Endothelial cell of umbilical vein (primary cell): Measurements from ENCODE around the gene OLFM1. TPM values are rescaled to one million over a fixed set of nuclear protein-coding genes. Genes with fewer than 3 reads are reported as not detected.

Source experiments
- BruUV-seq: library from RNA; stranded (reverse); fragments of 400-500 nt; replicated peaks from 2 replicates; lab custom pipeline; 2021; lab: Mats Ljungman, UMichigan
- CTCF ChIA-PET: fragments of 300-600, 350-600 bp; sonication (Branson Sonifier 250); formaldehyde crosslinking; loops from one replicate; lab custom pipeline; 2021; ENCODE audit warnings: antibody characterized with exemption, inconsistent platforms; lab: Charles Lee
- POLR2A ChIA-PET: fragments of 300-600, 350-600 bp; sonication (Branson Sonifier 250); formaldehyde crosslinking; loops from one replicate; lab custom pipeline; 2021; ENCODE audit warnings: antibody characterized with exemption, inconsistent platforms; lab: Charles Lee
- DNase-seq: peaks from one replicate; pipeline ENCODE4 v3.0.0-alpha.2; 2011; ENCODE audit warnings: low read depth, low spot score
- FAIRE-seq: peaks from 2 replicates; lab custom pipeline; 2011; peaks lifted over from hg19 to GRCh38; lab: Jason Lieb, UNC
- H2AFZ ChIP-seq: 2 replicates; pipeline ENCODE4 v1.6.0; 2012; ENCODE audit warnings: low read depth, low read length, control low read depth, inconsistent platforms
- H3K27ac ChIP-seq: 2 replicates; pipeline ENCODE4 v1.5.1; 2011; ENCODE audit warnings: low read depth, mild to moderate bottlenecking, control low read depth, low read length, moderate library complexity; ENCODE audit not compliant: insufficient read depth
- H3K27me3 ChIP-seq, 2 experiments: 2 replicates each; pipeline versions ENCODE4 v1.6.0 to v1.6.1; 2011; ENCODE audit warnings: low read length in 2 of 2, mixed read lengths in 1 of 2; ENCODE audit not compliant: control insufficient read depth in 2 of 2, insufficient read depth in 2 of 2
- H3K36me3 ChIP-seq, 2 experiments: 2 replicates in 1 of 2; 3 replicates in 1 of 2; pipeline ENCODE4 v1.5.1; 2011; ENCODE audit warnings: low read length in 2 of 2, mild to moderate bottlenecking in 1 of 2, moderate library complexity in 1 of 2; ENCODE audit not compliant: control insufficient read depth in 2 of 2, insufficient read depth in 2 of 2; ENCODE audit errors: extremely low read depth in 1 of 2
- H3K4me1 ChIP-seq: 3 replicates; pipeline ENCODE4 v1.5.1; 2011; ENCODE audit warnings: mild to moderate bottlenecking, low read length; ENCODE audit not compliant: control insufficient read depth, insufficient read depth; ENCODE audit errors: extremely low read depth
- H3K4me2 ChIP-seq: 2 replicates; pipeline ENCODE4 v1.6.1; 2011; ENCODE audit warnings: low read length, control low read depth, mixed read lengths; ENCODE audit not compliant: insufficient read depth
- H3K4me3 ChIP-seq, 3 experiments: fragments of 200-600 bp in 1 of 3; sonication (generic), shearing (Covaris generic) in 1 of 3; replicated peaks in 1 of 3; 2 replicates each; pipeline ENCODE4 v1.5.1; 2011 to 2016; ENCODE audit warnings: control low read depth in 3 of 3, low read length in 3 of 3, mild to moderate bottlenecking in 2 of 3, inconsistent platforms in 1 of 3, low read depth in 1 of 3, moderate library complexity in 1 of 3; ENCODE audit not compliant: insufficient read depth in 1 of 3
- H3K79me2 ChIP-seq: 2 replicates; pipeline ENCODE4 v1.6.0; 2012; ENCODE audit warnings: low read length, inconsistent platforms; ENCODE audit not compliant: control insufficient read depth, insufficient read depth
- H3K9ac ChIP-seq: replicated peaks from 2 replicates; pipeline ENCODE3; 2011; ENCODE audit warnings: low read length, control low read depth; ENCODE audit not compliant: insufficient read depth; ENCODE audit errors: extremely low read depth
- H3K9me1 ChIP-seq: replicated peaks from 3 replicates; pipeline ENCODE4 v1.6.0; 2011; ENCODE audit warnings: mild to moderate bottlenecking, low read length; ENCODE audit not compliant: control insufficient read depth, insufficient read depth; ENCODE audit errors: extremely low read depth
- H3K9me3 ChIP-seq: replicated peaks from 2 replicates; pipeline ENCODE4 v1.5.1; 2012; ENCODE audit warnings: low read length, inconsistent platforms; ENCODE audit not compliant: control insufficient read depth, insufficient read depth
- H4K20me1 ChIP-seq: replicated peaks from 2 replicates; pipeline ENCODE3; 2011; ENCODE audit warnings: mild to moderate bottlenecking, low read length; ENCODE audit not compliant: control insufficient read depth, insufficient read depth; ENCODE audit errors: extremely low read depth
- CTCF ChIP-seq, 2 donors: IDR thresholded peaks; 1 replicate in 1 of 2; 2 replicates in 1 of 2; pipeline ENCODE4 v1.5.1; 2011; ENCODE audit warnings: low read length in 2 of 2, mild to moderate bottlenecking in 2 of 2, moderate library complexity in 2 of 2, control low read depth in 1 of 2, inconsistent platforms in 1 of 2, low read depth in 1 of 2; ENCODE audit not compliant: insufficient read depth in 1 of 2; ENCODE audit errors: extremely low read depth in 1 of 2
- EZH2 ChIP-seq: IDR thresholded peaks from 2 replicates; pipeline ENCODE4 v1.6.1; 2012; ENCODE audit warnings: borderline replicate concordance, low read depth, mild to moderate bottlenecking, moderate library complexity, low read length, inconsistent platforms; ENCODE audit not compliant: severe bottlenecking
- FOS ChIP-seq: IDR thresholded peaks from 2 replicates; pipeline ENCODE4 v1.6.1; 2011; ENCODE audit warnings: mild to moderate bottlenecking, low read length, moderate library complexity, borderline replicate concordance; ENCODE audit not compliant: insufficient read depth
- GATA2 ChIP-seq: IDR thresholded peaks from 2 replicates; pipeline ENCODE4 v1.7.0; 2011; ENCODE audit warnings: low read depth, mild to moderate bottlenecking, moderate library complexity, mixed read lengths, low read length; ENCODE audit not compliant: insufficient read length, insufficient read depth
- JUN ChIP-seq: IDR thresholded peaks from 2 replicates; pipeline ENCODE4 v1.6.1; 2011; ENCODE audit warnings: borderline replicate concordance, low read depth; ENCODE audit not compliant: insufficient read length, insufficient read depth
- MAX ChIP-seq: IDR thresholded peaks from 2 replicates; pipeline ENCODE4 v1.6.1; 2011; ENCODE audit not compliant: insufficient read depth, insufficient read length
- MYC ChIP-seq: IDR thresholded peaks from one replicate; pipeline ENCODE4 v1.6.1; 2011; ENCODE audit warnings: mild to moderate bottlenecking, low read depth, low read length
- POLR2A ChIP-seq: IDR thresholded peaks from 2 replicates; pipeline ENCODE4 v1.6.1; 2012; ENCODE audit warnings: low read depth, mild to moderate bottlenecking, control low read depth, low read length
- POLR2AphosphoS5 ChIP-seq: IDR thresholded peaks from 2 replicates; pipeline ENCODE4 v1.6.1; 2012; ENCODE audit warnings: low read depth, mild to moderate bottlenecking, control low read depth, low read length, moderate library complexity; ENCODE audit not compliant: insufficient read depth
- dilution Hi-C: fragments of 300-500 bp; cut with MboI; formaldehyde crosslinking; loops from one replicate; pipeline ENCODE4 v1.15.0; 2019; ENCODE audit warnings: low sequenced_read_pairs; ENCODE audit not compliant: extremely low pct_ligation_motif_present
- intact Hi-C: fragments of 100-400 bp; cut with micrococcal nuclease; formaldehyde crosslinking; loops from one replicate; pipeline ENCODE4 v1.10.0; 2022
- polyA plus RNA-seq, 4 experiments: library from polyadenylated mRNA; depleted of rRNA in 3 of 4; stranded (reverse) in 3 of 4; unstranded in 1 of 4; fragments of >200 nt; gene quantifications; 2 replicates each; pipeline versions ENCODE4 v1.2.1 to v1.2.3, GENCODE V29; 2011 to 2012; ENCODE audit warnings: missing spikeins in 1 of 4
- total RNA-seq: library from RNA; stranded (reverse); gene quantifications from 2 replicates; pipeline ENCODE4 v1.2.3, GENCODE V29; 2021

OLFM1 gene
- total and polyA plus RNA-seq, 2 donors (not counting 3 experiments of a cell fraction or from before 2014, with no cell fraction given) = 0.07 to 0.95 TPM

GRCh38 chr9:135050072-135050990 lies 37.1 kb upstream of the OLFM1 start:
- H2AFZ ChIP-seq = no peak overlapping the region
- no peaks in the 10 kb centered on the region for H4K20me1 ChIP-seq
- DNase-seq (no peak), FAIRE-seq (no peak)
- POLR2A ChIA-PET = no interaction called here
- dilution Hi-C loops (no loop called here), intact Hi-C loops (no loop called here)
- H3K4me1 ChIP-seq = no peaks in the 10 kb centered on the region
- no peaks in the 10 kb centered on the region for H3K9me1 ChIP-seq
- CTCF ChIA-PET = no interaction called here
- no peaks in the 10 kb centered on the region for H3K79me2 ChIP-seq
- H3K4me2 ChIP-seq = no peak overlapping the region
- no peak overlapping the region for H3K27ac ChIP-seq
- BruUV-seq = no TSS peak
- no peak overlapping the region for H3K9ac ChIP-seq
- no peak overlapping the region for H3K4me3 ChIP-seq
- no peaks in the 10 kb centered on the region for H3K27me3 ChIP-seq
- TF ChIP-seq JUN = no peak
- TF ChIP-seq MYC = no peak
- TF ChIP-seq EZH2 = no peak
- no peak for TF ChIP-seq CTCF (IDR thresholded peaks at IDR 0.05; ENCODE audit: extremely low read depth in 1 of 2, insufficient read depth in 1 of 2, low read depth in 1 of 2, low read length in 2 of 2)
- TF ChIP-seq GATA2 = no peak
- no peak for TF ChIP-seq POLR2A
- TF ChIP-seq MAX = no peak
- no peak for TF ChIP-seq POLR2AphosphoS5
- no peak for TF ChIP-seq FOS
- no peaks in the 10 kb centered on the region for H3K36me3 ChIP-seq
- no peaks in the 10 kb centered on the region for H3K9me3 ChIP-seq
